HFF-Myc (cell line): ENCODE data around the gene ASB5.
A peak's percentile ranks its signal among the peaks of the same experiment; 100 is the strongest.

Experiments used
- DNase-seq: peaks from one replicate; pipeline ENCODE4 v3.0.0-alpha.2; 2011; ENCODE audit warnings: low read depth; ENCODE audit errors: extremely low read depth
- H3K4me3 ChIP-seq: replicated peaks from 2 replicates; pipeline ENCODE4 v1.5.1; 2011; ENCODE audit warnings: low read depth, mild to moderate bottlenecking, control low read depth, low read length
- CTCF ChIP-seq: IDR thresholded peaks from 2 replicates; pipeline ENCODE4 v1.5.1; 2012; ENCODE audit warnings: mild to moderate bottlenecking, low read depth, low read length, control low read depth; ENCODE audit errors: missing control alignments

ASB5 gene, protein sequence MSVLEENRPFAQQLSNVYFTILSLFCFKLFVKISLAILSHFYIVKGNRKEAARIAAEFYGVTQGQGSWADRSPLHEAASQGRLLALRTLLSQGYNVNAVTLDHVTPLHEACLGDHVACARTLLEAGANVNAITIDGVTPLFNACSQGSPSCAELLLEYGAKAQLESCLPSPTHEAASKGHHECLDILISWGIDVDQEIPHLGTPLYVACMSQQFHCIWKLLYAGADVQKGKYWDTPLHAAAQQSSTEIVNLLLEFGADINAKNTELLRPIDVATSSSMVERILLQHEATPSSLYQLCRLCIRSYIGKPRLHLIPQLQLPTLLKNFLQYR

GRCh38 chr4:176268963-176269362 lies at the start of gene ASB5:
TSS of gene ASB5 (minus strand) at chr4:176269222. CDS start at chr4:176269108, 114 bp downstream.
- no peak for DNase-seq
- H3K4me3 ChIP-seq = no peak within 1 kb of the TSS
- TF ChIP-seq CTCF = no peak

GRCh38 chr4:176313596-176314336 lies 44.7 kb upstream of the ASB5 start:
- DNase-seq = peak; percentile 59
- no peak overlapping the region for H3K4me3 ChIP-seq
- TF ChIP-seq CTCF = no peak

- H3K4me3 ChIP-seq = no peak overlapping the region
- TF ChIP-seq CTCF = no peak
- DNase-seq = no peak
Observed at GRCh38 chr4:176309772-176310171, 40.8 kb upstream of the ASB5 start.

DNA sequence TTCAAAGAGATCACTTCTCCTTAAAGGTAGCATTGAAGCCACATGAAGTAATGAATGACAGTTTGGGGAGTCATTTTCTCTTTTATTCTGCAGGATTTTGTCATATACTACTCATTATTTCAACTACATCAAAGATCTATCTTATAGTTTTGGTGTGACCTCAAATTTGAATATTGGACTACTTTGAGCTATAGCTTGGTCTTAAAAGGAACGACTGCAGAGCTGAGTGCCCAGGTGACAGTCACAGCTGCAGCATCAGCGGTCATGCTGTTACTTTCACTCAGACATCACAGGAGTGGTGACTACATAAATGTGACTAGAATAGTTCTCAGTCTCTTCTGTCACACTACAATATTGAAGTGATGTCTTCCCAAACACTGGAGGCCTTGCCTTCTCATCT lies 40.0 kb upstream of the ASB5 start:
- no peak overlapping the region for H3K4me3 ChIP-seq
- TF ChIP-seq CTCF = no peak
- no peak for DNase-seq

DNA sequence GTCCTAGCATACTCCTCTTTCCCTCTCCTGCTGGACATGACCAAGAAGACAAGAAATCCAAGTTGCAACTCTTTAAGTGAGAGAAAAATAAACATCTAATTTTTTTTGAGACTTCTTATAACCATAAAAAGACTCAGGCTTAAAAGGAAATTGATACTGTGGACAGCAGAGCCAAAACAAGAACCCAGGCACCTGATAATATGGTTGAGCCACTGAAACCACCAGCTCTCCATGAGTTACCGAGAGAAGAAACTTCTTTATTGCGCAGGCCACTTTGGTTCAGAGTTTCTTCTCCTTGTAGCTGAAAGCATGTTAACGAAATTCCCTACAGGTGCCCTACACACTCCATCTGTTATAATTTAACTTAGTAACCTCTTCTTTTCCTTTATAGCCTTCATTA lies 39.4 kb upstream of the ASB5 start:
- no peak overlapping the region for H3K4me3 ChIP-seq
- no peak for DNase-seq
- TF ChIP-seq CTCF = no peak

DNA sequence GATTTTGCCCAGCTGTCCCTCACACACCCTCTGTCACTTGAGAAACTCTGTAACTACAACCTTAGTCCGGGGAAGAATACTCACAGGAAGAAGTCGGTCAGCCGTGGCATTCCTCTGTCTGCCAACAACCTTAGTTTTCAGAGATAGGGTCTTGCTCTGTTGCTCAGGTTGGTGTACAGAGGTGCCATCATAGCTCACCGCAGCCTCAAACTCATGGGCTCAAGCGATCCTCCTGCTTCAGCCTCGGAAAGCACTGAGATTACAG lies 38.6 kb upstream of the ASB5 start:
- no peak overlapping the region for H3K4me3 ChIP-seq
- TF ChIP-seq CTCF = no peak
- DNase-seq = no peak
